ENCODE measurements around the gene SPG7.
A peak's percentile ranks its signal among the peaks of the same experiment; 100 is the strongest.

Gene SPG7

DNA sequence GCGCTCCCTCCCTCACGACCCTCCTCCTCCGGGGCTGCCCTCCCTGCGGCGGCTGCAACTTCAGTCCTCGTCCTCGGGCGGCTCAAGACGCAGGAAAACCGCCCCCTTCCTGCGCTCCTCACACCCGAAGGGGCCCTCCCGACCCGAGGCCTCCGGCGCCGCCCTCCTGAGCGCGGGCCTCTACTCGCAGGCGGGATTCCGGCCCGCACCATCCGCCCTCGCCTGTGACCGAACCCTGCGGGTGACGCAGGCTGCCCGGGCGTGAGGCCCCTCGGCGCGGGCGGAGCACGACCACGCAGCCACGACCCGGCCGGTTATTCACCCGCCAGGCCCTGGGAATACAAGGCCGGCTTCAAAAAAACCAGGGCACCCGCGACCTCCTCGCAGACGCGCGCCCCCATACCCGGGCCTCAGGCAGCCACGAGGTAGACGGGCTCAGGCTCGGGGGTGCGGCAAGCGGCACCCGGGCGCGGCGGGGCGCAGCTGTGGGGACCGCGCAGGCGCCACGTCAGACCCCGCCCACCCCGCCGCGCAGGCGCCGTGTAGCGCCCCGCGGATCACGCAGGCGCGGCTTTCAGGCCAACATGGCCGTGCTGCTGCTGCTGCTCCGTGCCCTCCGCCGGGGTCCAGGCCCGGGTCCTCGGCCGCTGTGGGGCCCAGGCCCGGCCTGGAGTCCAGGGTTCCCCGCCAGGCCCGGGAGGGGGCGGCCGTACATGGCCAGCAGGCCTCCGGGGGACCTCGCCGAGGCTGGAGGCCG, at the start of gene SPG7 (continued):
- TF ChIP-seq ZNF610 (tag by site-specific recombination; IDR thresholded peaks at IDR 0.05; ENCODE audit: borderline replicate concordance) (no peak), ZNF707 (tag by site-specific recombination; IDR thresholded peaks at IDR 0.05) (no peak), ZFP41 (tag by site-specific recombination; IDR thresholded peaks at IDR 0.05; ENCODE audit: borderline replicate concordance) (no peak), ZNF521 (tag by site-specific recombination; IDR thresholded peaks at IDR 0.05) (no peak), KLF8 (tag by site-specific recombination; IDR thresholded peaks at IDR 0.05) (peak; percentile 79; the same call in 1 of the 2 replicates), ZNF121 (tag by site-specific recombination; IDR thresholded peaks at IDR 0.05) (no peak), KLF10 (tag by site-specific recombination; IDR thresholded peaks at IDR 0.05) (peak; percentile 19; the same call in 1 of the 2 replicates), ZNF19 (tag by site-specific recombination; IDR thresholded peaks at IDR 0.05; ENCODE audit: low read depth) (no peak), ZSCAN16 (tag by site-specific recombination; IDR thresholded peaks at IDR 0.05) (no peak; the same call in 1 of the 2 replicates), EGR2 (tag by site-specific recombination; IDR thresholded peaks at IDR 0.05; ENCODE audit: low read depth) (peak; percentile 93), SETDB1 (IDR thresholded peaks at IDR 0.05; ENCODE audit: insufficient read length, low read length) (no peak), TRIM28 (IDR thresholded peaks at IDR 0.05; ENCODE audit: borderline replicate concordance, low read length) (no peak), ZNF138 (tag by site-specific recombination; IDR thresholded peaks at IDR 0.05; ENCODE audit: borderline replicate concordance) (no peak), ZNF549 (tag by site-specific recombination; IDR thresholded peaks at IDR 0.05) (no peak)
- TF ChIP-seq, protein P1, sequence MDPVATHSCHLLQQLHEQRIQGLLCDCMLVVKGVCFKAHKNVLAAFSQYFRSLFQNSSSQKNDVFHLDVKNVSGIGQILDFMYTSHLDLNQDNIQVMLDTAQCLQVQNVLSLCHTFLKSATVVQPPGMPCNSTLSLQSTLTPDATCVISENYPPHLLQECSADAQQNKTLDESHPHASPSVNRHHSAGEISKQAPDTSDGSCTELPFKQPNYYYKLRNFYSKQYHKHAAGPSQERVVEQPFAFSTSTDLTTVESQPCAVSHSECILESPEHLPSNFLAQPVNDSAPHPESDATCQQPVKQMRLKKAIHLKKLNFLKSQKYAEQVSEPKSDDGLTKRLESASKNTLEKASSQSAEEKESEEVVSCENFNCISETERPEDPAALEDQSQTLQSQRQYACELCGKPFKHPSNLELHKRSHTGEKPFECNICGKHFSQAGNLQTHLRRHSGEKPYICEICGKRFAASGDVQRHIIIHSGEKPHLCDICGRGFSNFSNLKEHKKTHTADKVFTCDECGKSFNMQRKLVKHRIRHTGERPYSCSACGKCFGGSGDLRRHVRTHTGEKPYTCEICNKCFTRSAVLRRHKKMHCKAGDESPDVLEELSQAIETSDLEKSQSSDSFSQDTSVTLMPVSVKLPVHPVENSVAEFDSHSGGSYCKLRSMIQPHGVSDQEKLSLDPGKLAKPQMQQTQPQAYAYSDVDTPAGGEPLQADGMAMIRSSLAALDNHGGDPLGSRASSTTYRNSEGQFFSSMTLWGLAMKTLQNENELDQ (tag by site-specific recombination; IDR thresholded peaks at IDR 0.05; ENCODE audit: low read depth), result no peak
- TF ChIP-seq, protein P2, sequence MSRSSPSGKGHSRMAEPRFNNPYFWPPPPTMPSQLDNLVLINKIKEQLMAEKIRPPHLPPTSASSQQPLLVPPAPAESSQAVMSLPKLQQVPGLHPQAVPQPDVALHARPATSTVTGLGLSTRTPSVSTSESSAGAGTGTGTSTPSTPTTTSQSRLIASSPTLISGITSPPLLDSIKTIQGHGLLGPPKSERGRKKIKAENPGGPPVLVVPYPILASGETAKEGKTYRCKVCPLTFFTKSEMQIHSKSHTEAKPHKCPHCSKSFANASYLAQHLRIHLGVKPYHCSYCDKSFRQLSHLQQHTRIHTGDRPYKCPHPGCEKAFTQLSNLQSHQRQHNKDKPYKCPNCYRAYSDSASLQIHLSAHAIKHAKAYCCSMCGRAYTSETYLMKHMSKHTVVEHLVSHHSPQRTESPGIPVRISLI (tag by site-specific recombination; IDR thresholded peaks at IDR 0.05), result no peak
- TF ChIP-seq, protein P3, sequence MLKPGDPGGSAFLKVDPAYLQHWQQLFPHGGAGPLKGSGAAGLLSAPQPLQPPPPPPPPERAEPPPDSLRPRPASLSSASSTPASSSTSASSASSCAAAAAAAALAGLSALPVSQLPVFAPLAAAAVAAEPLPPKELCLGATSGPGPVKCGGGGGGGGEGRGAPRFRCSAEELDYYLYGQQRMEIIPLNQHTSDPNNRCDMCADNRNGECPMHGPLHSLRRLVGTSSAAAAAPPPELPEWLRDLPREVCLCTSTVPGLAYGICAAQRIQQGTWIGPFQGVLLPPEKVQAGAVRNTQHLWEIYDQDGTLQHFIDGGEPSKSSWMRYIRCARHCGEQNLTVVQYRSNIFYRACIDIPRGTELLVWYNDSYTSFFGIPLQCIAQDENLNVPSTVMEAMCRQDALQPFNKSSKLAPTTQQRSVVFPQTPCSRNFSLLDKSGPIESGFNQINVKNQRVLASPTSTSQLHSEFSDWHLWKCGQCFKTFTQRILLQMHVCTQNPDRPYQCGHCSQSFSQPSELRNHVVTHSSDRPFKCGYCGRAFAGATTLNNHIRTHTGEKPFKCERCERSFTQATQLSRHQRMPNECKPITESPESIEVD (tag by site-specific recombination; IDR thresholded peaks at IDR 0.05), result no peak
- TF ChIP-seq, protein P4, sequence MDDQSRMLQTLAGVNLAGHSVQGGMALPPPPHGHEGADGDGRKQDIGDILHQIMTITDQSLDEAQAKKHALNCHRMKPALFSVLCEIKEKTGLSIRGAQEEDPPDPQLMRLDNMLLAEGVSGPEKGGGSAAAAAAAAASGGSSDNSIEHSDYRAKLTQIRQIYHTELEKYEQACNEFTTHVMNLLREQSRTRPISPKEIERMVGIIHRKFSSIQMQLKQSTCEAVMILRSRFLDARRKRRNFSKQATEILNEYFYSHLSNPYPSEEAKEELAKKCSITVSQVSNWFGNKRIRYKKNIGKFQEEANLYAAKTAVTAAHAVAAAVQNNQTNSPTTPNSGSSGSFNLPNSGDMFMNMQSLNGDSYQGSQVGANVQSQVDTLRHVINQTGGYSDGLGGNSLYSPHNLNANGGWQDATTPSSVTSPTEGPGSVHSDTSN (CRISPR knock-in tag; IDR thresholded peaks at IDR 0.05), result peak; percentile 69; the same call in 1 of the 2 replicates
- TF ChIP-seq, protein P5, sequence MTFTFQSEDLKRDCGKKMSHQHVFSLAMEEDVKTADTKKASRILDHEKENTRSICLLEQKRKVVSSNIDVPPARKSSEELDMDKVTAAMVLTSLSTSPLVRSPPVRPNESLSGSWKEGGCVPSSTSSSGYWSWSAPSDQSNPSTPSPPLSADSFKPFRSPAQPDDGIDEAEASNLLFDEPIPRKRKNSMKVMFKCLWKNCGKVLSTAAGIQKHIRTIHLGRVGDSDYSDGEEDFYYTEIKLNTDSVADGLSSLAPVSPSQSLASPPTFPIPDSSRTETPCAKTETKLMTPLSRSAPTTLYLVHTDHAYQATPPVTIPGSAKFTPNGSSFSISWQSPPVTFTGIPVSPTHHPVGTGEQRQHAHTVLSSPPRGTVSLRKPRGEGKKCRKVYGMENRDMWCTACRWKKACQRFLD (tag by site-specific recombination; IDR thresholded peaks at IDR 0.05), result no peak
- TF ChIP-seq, protein P6, sequence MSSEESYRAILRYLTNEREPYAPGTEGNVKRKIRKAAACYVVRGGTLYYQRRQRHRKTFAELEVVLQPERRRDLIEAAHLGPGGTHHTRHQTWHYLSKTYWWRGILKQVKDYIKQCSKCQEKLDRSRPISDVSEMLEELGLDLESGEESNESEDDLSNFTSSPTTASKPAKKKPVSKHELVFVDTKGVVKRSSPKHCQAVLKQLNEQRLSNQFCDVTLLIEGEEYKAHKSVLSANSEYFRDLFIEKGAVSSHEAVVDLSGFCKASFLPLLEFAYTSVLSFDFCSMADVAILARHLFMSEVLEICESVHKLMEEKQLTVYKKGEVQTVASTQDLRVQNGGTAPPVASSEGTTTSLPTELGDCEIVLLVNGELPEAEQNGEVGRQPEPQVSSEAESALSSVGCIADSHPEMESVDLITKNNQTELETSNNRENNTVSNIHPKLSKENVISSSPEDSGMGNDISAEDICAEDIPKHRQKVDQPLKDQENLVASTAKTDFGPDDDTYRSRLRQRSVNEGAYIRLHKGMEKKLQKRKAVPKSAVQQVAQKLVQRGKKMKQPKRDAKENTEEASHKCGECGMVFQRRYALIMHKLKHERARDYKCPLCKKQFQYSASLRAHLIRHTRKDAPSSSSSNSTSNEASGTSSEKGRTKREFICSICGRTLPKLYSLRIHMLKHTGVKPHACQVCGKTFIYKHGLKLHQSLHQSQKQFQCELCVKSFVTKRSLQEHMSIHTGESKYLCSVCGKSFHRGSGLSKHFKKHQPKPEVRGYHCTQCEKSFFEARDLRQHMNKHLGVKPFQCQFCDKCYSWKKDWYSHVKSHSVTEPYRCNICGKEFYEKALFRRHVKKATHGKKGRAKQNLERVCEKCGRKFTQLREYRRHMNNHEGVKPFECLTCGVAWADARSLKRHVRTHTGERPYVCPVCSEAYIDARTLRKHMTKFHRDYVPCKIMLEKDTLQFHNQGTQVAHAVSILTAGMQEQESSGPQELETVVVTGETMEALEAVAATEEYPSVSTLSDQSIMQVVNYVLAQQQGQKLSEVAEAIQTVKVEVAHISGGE (tag by site-specific recombination; conservative IDR thresholded peaks at IDR 0.05; ENCODE audit: low read depth), result no peak; the same call in 1 of the 2 replicates

Data from HEK293 (cell line).